ENCODE measurements around the gene ENOX1.
"Not testable (repeated sequence)": the region's sequence is repeated elsewhere in the genome, so short reads cannot be mapped to it uniquely, and the experiment has no call there.

ENOX1 gene

GRCh38 chr13:43416842-43417241 lies 369.9 kb downstream of the ENOX1 start:
- not testable (repeated sequence) for DNase-seq

GRCh38 chr13:43416408-43416807 lies 370.4 kb downstream of the ENOX1 start:
- DNase-seq: not testable (repeated sequence)

DNA sequence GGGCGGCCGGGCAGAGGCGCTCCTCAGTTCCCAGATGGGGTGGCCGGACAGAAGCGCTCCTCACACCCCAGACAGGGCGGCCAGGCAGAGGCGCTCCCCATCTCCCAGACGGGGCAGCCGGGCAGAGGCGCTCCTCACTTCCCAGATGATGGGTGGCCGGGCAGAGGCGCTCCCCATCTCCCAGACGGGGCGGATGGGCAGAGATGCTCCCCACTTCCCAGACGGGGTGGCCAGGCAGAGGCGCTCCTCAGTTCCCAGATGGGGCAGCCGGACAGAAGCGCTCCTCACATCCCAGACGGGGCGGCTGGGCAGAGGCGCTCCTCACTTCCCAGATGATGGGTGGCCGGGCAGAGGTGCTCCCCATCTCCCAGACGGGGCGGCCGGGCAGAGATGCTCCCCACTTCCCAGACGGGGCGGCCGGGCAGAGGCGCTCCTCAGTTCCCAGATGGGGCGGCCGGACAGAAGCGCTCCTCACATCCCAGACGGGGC lies 370.8 kb downstream of the ENOX1 start:
- not testable (repeated sequence) for DNase-seq

DNA sequence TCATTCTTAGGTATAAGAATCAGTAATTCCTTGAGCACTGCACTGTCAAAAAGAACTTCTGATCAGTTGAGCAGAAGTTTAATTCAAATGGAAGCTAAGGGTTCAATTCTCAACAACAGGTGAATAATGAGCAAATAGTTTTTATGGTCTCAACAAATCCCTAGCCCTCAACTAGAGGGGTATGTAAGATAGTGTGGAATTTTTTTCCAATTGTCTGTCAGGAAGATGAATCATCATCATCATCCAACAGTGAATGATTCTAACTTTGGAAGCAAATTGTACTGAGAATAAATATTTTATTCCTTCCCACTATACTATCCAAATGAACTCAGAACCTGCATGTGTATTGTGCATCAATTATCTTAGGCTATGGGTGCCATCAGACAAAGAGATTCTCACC lies 372.7 kb downstream of the ENOX1 start:
- no peak for DNase-seq

GRCh38 chr13:43411741-43412140 lies 375.0 kb downstream of the ENOX1 start:
- no peak for DNase-seq

DNA sequence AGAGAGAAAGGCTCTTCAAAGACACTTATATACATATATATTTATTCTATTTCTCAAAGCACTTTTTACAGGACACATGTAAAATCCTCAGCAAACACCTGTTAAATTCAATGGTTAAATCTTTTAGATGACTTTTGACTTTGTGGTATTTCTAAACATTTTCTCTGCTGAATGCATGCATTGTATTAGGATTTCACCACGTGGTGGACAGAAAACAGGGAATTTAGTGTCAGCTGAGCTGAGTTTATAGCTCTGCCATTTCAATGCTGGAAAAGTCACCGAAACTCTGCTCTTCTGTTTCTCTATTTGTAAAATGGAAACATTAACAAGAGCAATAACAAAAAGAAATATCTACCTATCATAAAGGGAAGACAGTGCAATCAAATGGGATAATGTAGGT lies 375.6 kb downstream of the ENOX1 start:
- DNase-seq: no peak

- no peak for DNase-seq
These were observed 378.5 kb downstream of the ENOX1 start for GRCh38 chr13:43408274-43408673.

- DNase-seq: no peak
These were observed 379.7 kb downstream of the ENOX1 start for GRCh38 chr13:43407023-43407581.

- DNase-seq: peak; percentile 76
These were observed 381.3 kb downstream of the ENOX1 start for GRCh38 chr13:43405457-43405856.

- no peak for DNase-seq
These were observed 384.4 kb downstream of the ENOX1 start for GRCh38 chr13:43402380-43402779.

GRCh38 chr13:43401361-43401760 lies 385.4 kb downstream of the ENOX1 start:
- DNase-seq: no peak

- DNase-seq: peak; percentile 88
These were observed 389.7 kb downstream of the ENOX1 start for GRCh38 chr13:43397111-43397510.

- DNase-seq: no peak
These were observed 395.7 kb downstream of the ENOX1 start for GRCh38 chr13:43391036-43391435.

- no peak for DNase-seq
These were observed 396.2 kb downstream of the ENOX1 start for GRCh38 chr13:43390619-43391018.

DNA sequence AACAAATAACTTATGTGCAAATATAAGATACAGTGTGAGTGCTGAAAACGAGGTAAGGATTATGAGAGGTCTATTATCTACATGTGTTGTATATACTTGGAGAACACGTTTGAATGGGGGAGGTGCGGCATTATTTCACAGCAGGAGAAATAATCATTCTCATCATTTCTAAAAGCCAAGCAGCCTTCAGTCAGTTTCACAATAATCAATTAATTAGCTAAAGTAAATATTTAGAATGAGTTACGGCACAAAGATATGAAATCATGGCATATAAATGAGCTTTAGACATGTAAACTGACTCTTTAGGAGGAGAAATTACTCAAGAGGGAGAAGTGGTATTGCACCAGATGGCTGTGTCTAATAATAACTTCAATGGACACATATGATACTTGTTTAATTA lies 396.8 kb downstream of the ENOX1 start:
- peak; percentile 49 for DNase-seq

DNA sequence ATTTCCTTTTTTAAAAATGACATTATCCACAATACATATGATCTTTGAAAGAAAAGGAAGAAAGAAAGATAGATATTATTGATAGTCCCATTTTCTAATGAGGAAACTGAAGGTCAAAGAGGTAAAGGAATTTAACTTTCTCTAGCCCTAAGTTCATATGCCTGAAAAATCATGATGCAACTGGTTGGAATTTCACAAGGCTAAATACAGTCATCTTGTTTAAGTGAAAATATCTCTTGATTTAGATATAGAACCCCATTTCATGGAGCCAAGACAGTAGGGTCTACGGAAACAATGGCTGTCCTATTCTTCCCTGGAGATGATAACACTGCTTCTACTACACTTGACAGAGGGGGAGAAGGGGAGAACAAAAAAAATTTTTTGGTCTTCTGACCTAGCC lies 397.2 kb downstream of the ENOX1 start:
- DNase-seq: peak; percentile 47

DNA sequence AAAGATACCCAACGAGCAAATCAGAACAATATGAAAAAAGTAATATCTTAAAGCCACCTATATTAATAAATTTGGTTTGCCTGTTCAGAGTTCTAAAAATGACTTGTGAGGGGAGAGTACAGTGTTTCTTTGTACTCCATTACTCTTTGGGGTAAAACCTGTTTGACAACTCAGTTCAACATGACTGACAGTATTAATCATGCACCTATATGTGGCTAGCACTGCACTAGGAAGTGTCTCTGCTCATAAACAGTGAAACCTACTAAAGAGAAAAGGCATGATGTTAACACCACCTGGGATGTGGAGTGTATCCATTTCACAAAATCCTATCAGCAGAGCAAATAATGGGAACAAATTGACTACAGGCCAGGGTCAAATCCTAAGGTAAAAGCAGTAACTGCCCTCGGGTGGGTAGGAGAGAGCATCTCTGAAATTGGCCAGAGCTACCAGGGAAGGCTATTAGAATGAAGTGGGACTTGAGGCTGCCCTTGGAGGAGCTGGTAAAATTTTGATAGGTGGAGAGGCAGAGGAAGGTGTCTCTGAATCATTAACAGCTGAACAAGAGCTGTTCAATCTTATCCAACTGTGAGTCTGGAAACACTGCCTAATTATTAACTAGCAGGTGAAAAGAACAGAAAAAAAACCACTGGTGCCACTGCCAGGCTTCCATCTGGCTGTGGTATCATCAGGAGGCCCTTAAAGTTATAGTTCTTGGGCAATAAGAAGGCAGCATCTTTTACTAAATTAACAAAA lies 398.3 kb downstream of the ENOX1 start:
- DNase-seq: no peak

- DNase-seq: no peak
These were observed 398.9 kb downstream of the ENOX1 start for GRCh38 chr13:43387880-43388279.

DNA sequence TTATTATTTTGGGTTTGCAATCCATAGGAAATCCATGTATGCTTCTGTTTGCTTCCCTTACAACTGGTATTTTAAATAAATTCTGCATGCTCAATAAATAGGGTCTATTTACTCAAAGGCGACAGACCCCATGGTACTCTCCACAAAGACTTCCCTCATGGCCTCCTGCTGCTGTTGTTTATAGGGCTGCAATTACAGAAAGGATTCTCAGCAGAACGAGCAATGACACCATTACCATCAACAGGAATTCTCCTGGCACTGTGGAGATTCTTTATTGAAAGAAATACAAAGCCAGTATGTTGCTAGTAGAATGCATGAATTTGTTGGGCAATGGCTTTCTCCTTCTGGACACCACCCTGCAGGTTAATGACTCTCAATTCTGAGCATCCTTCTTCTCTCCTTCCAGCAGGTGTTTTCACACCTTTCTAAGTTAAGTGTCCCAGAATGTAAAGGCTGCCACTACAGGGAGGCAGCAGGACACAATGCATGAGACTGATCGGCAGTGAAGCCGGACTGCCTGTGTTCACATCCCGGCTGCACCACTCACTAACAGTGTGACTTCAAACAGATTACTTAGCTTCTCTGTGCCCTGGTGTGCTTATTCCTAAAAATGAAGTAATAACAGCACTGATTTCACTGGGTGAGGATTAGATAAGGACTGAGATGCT lies 403.1 kb downstream of the ENOX1 start:
- no peak for DNase-seq

DNA sequence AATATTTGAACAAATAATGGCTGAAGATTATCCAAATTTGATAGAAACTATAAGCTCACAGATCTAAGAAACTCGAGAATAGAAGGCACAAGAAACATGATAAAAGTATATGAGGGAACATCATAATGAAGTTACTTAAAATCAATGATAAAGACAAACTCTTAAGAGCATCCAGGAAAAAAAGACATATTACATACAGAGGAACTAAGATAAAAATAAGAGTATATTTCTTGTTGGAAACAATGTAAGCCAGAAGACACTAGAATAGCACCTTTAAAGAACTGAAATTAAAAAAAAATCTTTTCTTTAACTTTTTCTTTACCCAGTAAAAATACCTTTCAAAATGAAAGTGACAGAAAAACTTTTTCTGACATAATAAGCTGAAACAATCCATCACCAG lies 407.0 kb downstream of the ENOX1 start:
- DNase-seq: no peak

DNA sequence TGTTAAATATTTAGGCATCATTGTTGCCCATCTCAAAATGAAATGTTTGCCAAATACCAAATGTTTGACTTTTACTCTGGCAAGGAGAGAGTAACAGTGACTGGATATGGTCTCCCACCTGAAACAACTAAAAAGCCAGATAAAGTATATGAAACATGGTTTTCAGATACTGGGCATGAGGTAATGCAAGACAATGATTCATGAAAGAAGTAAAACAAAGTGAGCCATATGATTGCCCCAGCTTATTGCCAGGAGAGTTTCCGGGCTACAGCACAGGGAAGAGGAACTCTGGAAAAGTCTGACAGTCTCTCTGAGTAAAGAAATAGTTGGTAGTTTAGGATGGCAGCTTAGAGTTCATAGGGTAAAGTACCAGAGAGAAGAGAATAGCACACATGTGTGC lies 408.8 kb downstream of the ENOX1 start:
- DNase-seq: peak; percentile 43

DNA sequence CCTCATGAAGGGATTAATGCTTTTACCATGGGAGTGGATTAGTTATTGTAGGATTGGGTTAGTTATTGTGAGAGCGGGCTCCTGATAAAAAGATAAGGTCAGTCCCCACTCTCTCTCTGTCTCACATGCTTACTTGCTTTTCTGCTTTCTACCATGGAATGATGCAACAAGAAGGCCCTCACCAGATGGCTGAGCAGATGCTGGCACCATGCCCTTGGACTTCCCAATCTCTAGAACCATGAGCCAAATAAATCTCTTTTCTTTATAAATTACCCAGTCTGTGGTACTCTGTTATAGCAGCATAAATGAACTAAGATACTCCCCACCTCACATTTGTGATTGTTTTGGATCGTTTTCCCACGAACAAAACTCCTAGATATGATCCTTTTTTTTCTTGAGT lies 409.6 kb downstream of the ENOX1 start:
- peak; percentile 24 for DNase-seq

- DNase-seq: no peak
These were observed 410.2 kb downstream of the ENOX1 start for GRCh38 chr13:43376596-43376995.

- DNase-seq: no peak
These were observed 410.8 kb downstream of the ENOX1 start for GRCh38 chr13:43375797-43376465.

All from fibroblast of upper back skin (primary cell).